WERI-Rb-1 (cell line): ENCODE results near the gene TNFRSF21.

Source experiments
- DNase-seq: peaks from one replicate; pipeline ENCODE4 v3.0.0-alpha.2; 2020
- H3K27ac ChIP-seq: fragments of 250-450 bp; sonication (Bioruptor Pico); 2 replicates; pipeline ENCODE4 v1.5.1; 2020; ENCODE audit warnings: mild to moderate bottlenecking, moderate library complexity
- H3K27me3 ChIP-seq: fragments of 250-450 bp; sonication (Bioruptor Pico); 2 replicates; pipeline ENCODE4 v1.5.1; 2021; ENCODE audit warnings: mild to moderate bottlenecking, low read depth, moderate library complexity; ENCODE audit not compliant: insufficient read depth, severe bottlenecking
- H3K36me3 ChIP-seq: fragments of 250-450 bp; sonication (Bioruptor Pico); 2 replicates; pipeline ENCODE4 v1.5.1; 2020; ENCODE audit warnings: mild to moderate bottlenecking, moderate library complexity
- H3K4me3 ChIP-seq: 2 replicates; pipeline ENCODE4 v1.5.1; 2011; ENCODE audit warnings: low read depth, mild to moderate bottlenecking, control low read depth, low read length
- H3K9me3 ChIP-seq: fragments of 250-450 bp; sonication (Bioruptor Pico); 2 replicates; pipeline ENCODE4 v1.5.1; 2021; ENCODE audit warnings: mild to moderate bottlenecking, moderate library complexity; ENCODE audit not compliant: severe bottlenecking
- CTCF ChIP-seq: IDR thresholded peaks from 2 replicates; pipeline ENCODE4 v1.5.1; 2011; ENCODE audit warnings: low read depth, mild to moderate bottlenecking, control low read depth, inconsistent platforms, low read length

TNFRSF21 gene

GRCh38 chr6:47240277-47240890 is 69.3 kb downstream of the TNFRSF21 start:
- Histone ChIP-seq H3K36me3 (no peaks in the 10 kb centered on the region), H3K27me3 (no peaks in the 10 kb centered on the region), H3K4me3 (no peak overlapping the region), H3K9me3 (no peaks in the 10 kb centered on the region), H3K27ac (no peak overlapping the region)
- no peak for TF ChIP-seq CTCF
- DNase-seq, result no peak

GRCh38 chr6:47239546-47239945 is 70.2 kb downstream of the TNFRSF21 start:
- H3K27me3 ChIP-seq, result no peaks in the 10 kb centered on the region
- H3K27ac ChIP-seq, result no peak overlapping the region
- TF ChIP-seq CTCF, result no peak
- DNase-seq, result no peak
- no peak overlapping the region for H3K4me3 ChIP-seq
- H3K9me3 ChIP-seq, result no peaks in the 10 kb centered on the region
- peaks cover under 1% of the 10 kb centered on the region; the same call in 1 of the 2 replicates for H3K36me3 ChIP-seq

- H3K27ac ChIP-seq, result no peak overlapping the region
- DNase-seq, result no peak
- H3K4me3 ChIP-seq, result no peak overlapping the region
- no peaks in the 10 kb centered on the region for H3K9me3 ChIP-seq
- TF ChIP-seq CTCF, result no peak
- H3K27me3 ChIP-seq, result no peaks in the 10 kb centered on the region
- peaks cover 9% of the 10 kb centered on the region for H3K36me3 ChIP-seq
Measured at GRCh38 chr6:47238456-47238995, 71.2 kb downstream of the TNFRSF21 start.

- Histone ChIP-seq H3K4me3 (no peak overlapping the region), H3K9me3 (no peaks in the 10 kb centered on the region), H3K36me3 (peaks cover 16% of the 10 kb centered on the region), H3K27ac (no peak overlapping the region), H3K27me3 (no peaks in the 10 kb centered on the region)
- no peak for DNase-seq
- TF ChIP-seq CTCF, result no peak
Measured at GRCh38 chr6:47237196-47237595, 72.5 kb downstream of the TNFRSF21 start.

- Histone ChIP-seq H3K36me3 (peaks cover 16% of the 10 kb centered on the region), H3K27me3 (no peaks in the 10 kb centered on the region), H3K9me3 (no peaks in the 10 kb centered on the region), H3K4me3 (no peak overlapping the region), H3K27ac (no peak overlapping the region)
- TF ChIP-seq CTCF, result no peak
- DNase-seq, result peak; percentile 33
Measured at GRCh38 chr6:47235964-47236760, 73.5 kb downstream of the TNFRSF21 start.
